Progenitor cell of endocrine pancreas (in vitro differentiated cells): ENCODE results near the gene SRD5A2. TPM values are rescaled to one million over a fixed set of nuclear protein-coding genes. Genes with fewer than 3 reads are reported as not detected.
A peak's percentile ranks its signal among the peaks of the same experiment; 100 is the strongest.

Source experiments
- DNase-seq: peaks from one replicate; pipeline ENCODE4 v3.0.0; 2021; ENCODE audit warnings: low spot score; ENCODE audit not compliant: unreplicated experiment
- H3K27ac Mint-ChIP-seq: 2 replicates; pipeline ENCODE4 v1.8.0; 2021; ENCODE audit warnings: mild to moderate bottlenecking, moderate library complexity, mixed read lengths
- H3K27me3 Mint-ChIP-seq: 2 replicates; pipeline ENCODE4 v1.8.0; 2021; ENCODE audit warnings: mixed read lengths
- H3K36me3 Mint-ChIP-seq: 2 replicates; pipeline ENCODE4 v1.8.0; 2022; ENCODE audit warnings: mixed read lengths; ENCODE audit not compliant: insufficient read depth
- H3K4me1 Mint-ChIP-seq: 2 replicates; pipeline ENCODE4 v1.8.0; 2021; ENCODE audit warnings: low read depth, mixed read lengths
- H3K4me3 Mint-ChIP-seq: 2 replicates; pipeline ENCODE4 v1.8.0; 2021; ENCODE audit warnings: low read depth, mild to moderate bottlenecking, moderate library complexity, mixed read lengths
- H3K9me3 Mint-ChIP-seq: 2 replicates; pipeline ENCODE4 v1.8.0; 2021; ENCODE audit warnings: low read depth, mixed read lengths
- CTCF ChIP-seq: fragments of 200-600 bp; sonication (generic); IDR thresholded peaks from one replicate; pipeline ENCODE4 v1.5.0; 2021; ENCODE audit warnings: antibody characterized with exemption, mild to moderate bottlenecking; ENCODE audit not compliant: unreplicated experiment
- total RNA-seq: library from RNA; stranded (reverse); gene quantifications from 2 replicates; pipeline ENCODE4 v1.2.1, GENCODE V29; 2021

Gene SRD5A2
- total RNA-seq, 1 donor from 2014 or later, result 0.07 TPM

DNA sequence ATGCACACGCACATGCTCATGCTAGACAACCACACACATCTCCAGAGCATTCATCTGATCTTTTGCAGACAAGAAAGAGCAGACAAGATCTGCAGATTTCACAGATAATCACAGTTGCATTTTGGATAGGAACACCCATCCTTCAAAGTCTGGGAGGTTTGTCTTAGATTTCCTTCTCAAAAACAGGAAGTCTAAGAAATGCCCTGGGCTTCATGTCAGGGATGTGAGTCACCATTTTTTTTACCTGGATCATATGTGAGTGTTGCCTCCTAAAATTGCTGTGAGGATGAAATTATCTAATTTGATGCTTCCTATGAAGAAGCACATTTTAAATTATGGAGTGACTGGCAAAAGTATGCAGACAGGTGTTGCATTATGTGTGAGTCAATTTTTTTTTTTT lies 46.1 kb downstream of the SRD5A2 start:
- Mint-ChIP-seq H3K27ac (no peak overlapping the region), H3K4me1 (peaks cover 3% of the 10 kb centered on the region), H3K27me3 (peaks cover 3% of the 10 kb centered on the region), H3K9me3 (no peaks in the 10 kb centered on the region), H3K4me3 (no peak overlapping the region), H3K36me3 (no peaks in the 10 kb centered on the region)
- no peak for DNase-seq
- no peak for TF ChIP-seq CTCF

GRCh38 chr2:31533036-31533435 lies 47.7 kb downstream of the SRD5A2 start:
- no peak for DNase-seq
- no peaks in the 10 kb centered on the region for H3K9me3 Mint-ChIP-seq
- H3K27ac Mint-ChIP-seq, result no peak overlapping the region
- no peak for TF ChIP-seq CTCF
- no peak overlapping the region for H3K4me3 Mint-ChIP-seq
- peaks cover 5% of the 10 kb centered on the region for H3K4me1 Mint-ChIP-seq
- peaks cover 3% of the 10 kb centered on the region for H3K27me3 Mint-ChIP-seq
- no peaks in the 10 kb centered on the region for H3K36me3 Mint-ChIP-seq

GRCh38 chr2:31531101-31531500 lies 49.6 kb downstream of the SRD5A2 start:
- H3K27ac Mint-ChIP-seq, result no peak overlapping the region
- DNase-seq, result no peak
- no peak for TF ChIP-seq CTCF
- H3K4me3 Mint-ChIP-seq, result no peak overlapping the region
- H3K36me3 Mint-ChIP-seq, result no peaks in the 10 kb centered on the region
- H3K4me1 Mint-ChIP-seq, result peaks cover 5% of the 10 kb centered on the region
- no peaks in the 10 kb centered on the region for H3K9me3 Mint-ChIP-seq
- peaks cover 3% of the 10 kb centered on the region for H3K27me3 Mint-ChIP-seq

GRCh38 chr2:31529256-31529655 lies 51.5 kb downstream of the SRD5A2 start:
- no peaks in the 10 kb centered on the region for H3K9me3 Mint-ChIP-seq
- no peak overlapping the region for H3K4me3 Mint-ChIP-seq
- no peaks in the 10 kb centered on the region for H3K36me3 Mint-ChIP-seq
- peak overlapping the region; percentile 53 for H3K27ac Mint-ChIP-seq
- TF ChIP-seq CTCF, result no peak
- H3K4me1 Mint-ChIP-seq, result peaks cover 3% of the 10 kb centered on the region
- H3K27me3 Mint-ChIP-seq, result no peaks in the 10 kb centered on the region
- DNase-seq, result no peak

GRCh38 chr2:31528823-31529222 lies 51.9 kb downstream of the SRD5A2 start:
- no peak for DNase-seq
- no peak overlapping the region for H3K27ac Mint-ChIP-seq
- peaks cover 5% of the 10 kb centered on the region for H3K4me1 Mint-ChIP-seq
- no peak overlapping the region for H3K4me3 Mint-ChIP-seq
- H3K27me3 Mint-ChIP-seq, result no peaks in the 10 kb centered on the region
- no peaks in the 10 kb centered on the region for H3K36me3 Mint-ChIP-seq
- H3K9me3 Mint-ChIP-seq, result no peaks in the 10 kb centered on the region
- no peak for TF ChIP-seq CTCF
